Transverse colon (tissue), 4 donors: ENCODE results near the gene PSMB7.

Source experiments
- EP300 ChIP-seq: sonication (generic); formaldehyde crosslinking; IDR thresholded peaks from one replicate; pipeline ENCODE4 v1.6.1; 2017; ENCODE audit warnings: antibody characterized with exemption, low read depth
- POLR2A ChIP-seq: fragments of 450-650 bp; IDR thresholded peaks from one replicate; pipeline ENCODE4 v1.6.1; 2016; ENCODE audit warnings: antibody characterized with exemption, mild to moderate bottlenecking, moderate library complexity
- POLR2AphosphoS5 ChIP-seq, 3 donors: sonication (generic); formaldehyde crosslinking; IDR thresholded peaks; one replicate each; pipeline ENCODE4 v1.6.1; 2016; ENCODE audit warnings: antibody characterized with exemption in 3 of 3
- TF ChIP-seq, protein P1 (sequence below), 5 experiments: fragments of 200-600 bp in 3 of 5; fragments of 450-650 bp in 2 of 5; sonication (generic) in 3 of 5; IDR thresholded peaks; 1 replicate in 2 of 5; 2 replicates in 3 of 5; pipeline ENCODE4 v1.5.1; 2016 to 2017; ENCODE audit warnings: antibody characterized with exemption in 5 of 5, inconsistent platforms in 3 of 5, mild to moderate bottlenecking in 2 of 5, moderate library complexity in 1 of 5

- TF ChIP-seq, protein P1, sequence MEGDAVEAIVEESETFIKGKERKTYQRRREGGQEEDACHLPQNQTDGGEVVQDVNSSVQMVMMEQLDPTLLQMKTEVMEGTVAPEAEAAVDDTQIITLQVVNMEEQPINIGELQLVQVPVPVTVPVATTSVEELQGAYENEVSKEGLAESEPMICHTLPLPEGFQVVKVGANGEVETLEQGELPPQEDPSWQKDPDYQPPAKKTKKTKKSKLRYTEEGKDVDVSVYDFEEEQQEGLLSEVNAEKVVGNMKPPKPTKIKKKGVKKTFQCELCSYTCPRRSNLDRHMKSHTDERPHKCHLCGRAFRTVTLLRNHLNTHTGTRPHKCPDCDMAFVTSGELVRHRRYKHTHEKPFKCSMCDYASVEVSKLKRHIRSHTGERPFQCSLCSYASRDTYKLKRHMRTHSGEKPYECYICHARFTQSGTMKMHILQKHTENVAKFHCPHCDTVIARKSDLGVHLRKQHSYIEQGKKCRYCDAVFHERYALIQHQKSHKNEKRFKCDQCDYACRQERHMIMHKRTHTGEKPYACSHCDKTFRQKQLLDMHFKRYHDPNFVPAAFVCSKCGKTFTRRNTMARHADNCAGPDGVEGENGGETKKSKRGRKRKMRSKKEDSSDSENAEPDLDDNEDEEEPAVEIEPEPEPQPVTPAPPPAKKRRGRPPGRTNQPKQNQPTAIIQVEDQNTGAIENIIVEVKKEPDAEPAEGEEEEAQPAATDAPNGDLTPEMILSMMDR (IDR thresholded peaks at IDR 0.05) = no peak
- TF ChIP-seq POLR2AphosphoS5 (IDR thresholded peaks at IDR 0.05) (no peak), EP300 (no peak), POLR2A (no peak)
Observed at GRCh38 chr9:124313940-124314339, 101.3 kb downstream of the PSMB7 start.
